Activated CD8-positive, alpha-beta memory T cell treated with anti-CD3 and anti-CD28 coated beads, Interleukin-2, amount 50 U/mL, for 48 hours (primary cell): ENCODE results near the gene COLEC12.

Source experiments
- DNase-seq: peaks from one replicate; pipeline ENCODE4 v3.0.0-alpha.2; 2020

The COLEC12 gene

DNA sequence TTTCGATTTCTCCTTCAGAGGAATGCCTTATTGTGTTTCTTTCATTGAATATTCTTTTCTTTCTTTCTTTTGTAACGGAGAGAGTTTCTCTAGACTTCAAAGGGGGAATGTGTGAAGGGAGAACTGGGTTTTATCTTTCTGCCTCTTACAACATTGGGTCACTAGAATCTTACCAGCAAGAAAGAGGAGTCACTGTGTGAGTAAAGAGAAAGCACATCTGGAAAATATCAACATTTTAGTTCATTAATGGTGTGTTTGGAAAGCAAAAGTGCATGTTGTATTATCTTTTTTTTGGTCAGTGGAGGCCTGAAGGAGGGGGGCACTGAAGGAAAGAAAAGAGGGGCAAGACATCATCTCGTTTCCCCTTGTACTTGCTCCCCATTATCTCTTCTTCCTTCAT is 146.0 kb downstream of the COLEC12 start:
- DNase-seq = no peak

DNA sequence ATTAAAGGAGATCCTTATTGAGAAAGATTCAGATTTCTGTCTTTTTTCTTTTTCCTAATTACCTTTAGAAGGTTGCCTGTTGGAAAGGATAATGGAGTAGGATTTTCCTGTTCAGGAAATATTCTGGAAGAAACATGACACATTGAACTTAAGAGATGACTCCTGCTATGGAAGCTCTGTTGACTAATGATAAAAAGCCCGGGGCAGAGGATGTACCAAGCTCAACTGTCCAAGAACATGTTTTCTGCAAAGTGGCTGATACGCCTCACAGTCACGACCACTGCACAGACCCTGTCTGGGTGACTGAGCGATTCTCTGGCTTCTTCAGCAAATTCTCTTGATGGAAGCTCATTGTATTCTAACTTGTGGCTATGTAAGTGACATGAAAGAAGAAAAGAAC is 146.5 kb downstream of the COLEC12 start:
- no peak for DNase-seq

DNA sequence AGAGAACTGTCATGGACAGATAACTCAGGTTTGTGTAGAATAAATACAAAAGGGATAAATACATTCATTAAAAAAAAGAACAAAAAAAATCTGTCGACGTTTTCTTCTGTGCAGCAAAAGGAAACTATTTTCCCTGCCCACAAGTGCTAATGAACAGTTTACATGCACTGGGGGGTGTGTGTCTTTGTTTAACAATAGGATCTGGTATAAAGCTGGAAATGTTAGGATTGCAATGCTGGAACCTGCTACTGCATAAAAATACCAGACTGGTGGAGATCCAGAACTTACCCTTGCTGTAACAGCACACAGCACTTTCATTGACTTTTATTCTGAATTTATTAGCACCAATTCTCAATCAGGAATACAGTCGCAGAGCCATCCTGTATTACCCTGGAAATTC is 148.1 kb downstream of the COLEC12 start:
- no peak for DNase-seq

DNA sequence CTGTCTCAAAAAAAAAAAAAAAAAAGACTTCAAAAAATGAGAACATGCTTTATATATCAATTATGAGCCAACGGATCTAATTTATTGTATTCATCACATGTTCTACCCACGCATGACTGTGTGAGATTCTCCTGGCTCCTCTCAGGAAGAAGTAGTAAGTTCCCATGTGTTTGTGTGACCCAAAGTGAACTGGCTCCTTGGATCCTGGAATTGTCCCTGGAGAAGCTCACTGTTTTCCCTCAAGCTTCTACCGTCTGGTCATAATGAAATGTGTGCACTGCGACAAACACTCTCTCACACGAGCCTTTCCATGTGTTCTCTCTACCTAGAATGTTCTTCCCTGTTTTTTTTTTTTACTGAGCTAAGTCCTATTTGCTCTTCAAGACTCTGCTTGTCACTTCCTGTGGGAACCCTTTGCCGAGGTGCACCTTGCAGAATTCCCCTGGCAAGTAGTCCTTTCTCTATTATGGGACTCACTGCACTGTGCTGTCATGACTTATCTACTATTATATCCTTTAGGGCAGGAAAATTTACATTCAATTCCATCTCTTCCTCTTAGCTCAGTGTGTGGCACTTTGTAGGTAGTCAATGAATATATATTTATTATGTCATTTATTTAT is 149.4 kb downstream of the COLEC12 start:
- DNase-seq = no peak

DNA sequence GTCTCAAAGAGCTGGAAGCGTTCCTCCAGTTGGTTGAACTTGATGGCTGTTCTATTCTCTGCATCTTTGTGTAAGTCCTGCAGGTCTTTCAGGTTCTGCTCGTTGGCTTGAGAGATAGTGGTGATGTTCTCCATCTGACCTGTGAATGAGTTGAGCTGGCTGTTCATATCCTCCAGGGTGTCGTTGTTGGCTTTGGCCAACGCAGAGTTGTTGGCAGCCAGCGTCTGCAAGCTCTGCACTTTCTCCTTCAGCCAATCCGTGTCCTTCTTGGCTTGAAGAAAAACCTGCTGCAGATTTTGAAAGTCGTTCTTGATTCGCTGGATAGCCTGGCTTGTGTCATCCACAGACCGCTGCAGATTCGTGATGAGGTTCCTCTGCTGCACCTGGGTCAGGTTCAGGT is 153.9 kb downstream of the COLEC12 start:
- no peak for DNase-seq

DNA sequence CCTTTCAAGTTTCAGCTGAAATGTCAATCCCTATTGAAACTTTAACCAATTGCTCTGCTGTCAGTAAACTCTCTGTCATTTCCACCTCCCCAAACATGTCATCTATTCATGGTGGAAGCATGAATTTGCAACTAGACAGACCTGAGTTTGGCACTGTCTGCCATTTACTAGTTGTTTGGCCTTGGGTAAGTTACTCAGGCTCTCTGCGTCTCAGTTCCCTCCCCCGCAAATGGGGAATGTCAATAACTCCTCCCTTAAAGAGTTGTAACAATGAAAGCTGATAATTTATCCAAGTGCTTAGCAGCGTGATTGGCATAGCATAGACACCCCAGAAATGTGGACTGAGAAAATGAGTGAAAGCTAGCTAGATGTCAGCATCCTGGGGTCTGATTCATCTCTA is 159.4 kb downstream of the COLEC12 start:
- no peak for DNase-seq

DNA sequence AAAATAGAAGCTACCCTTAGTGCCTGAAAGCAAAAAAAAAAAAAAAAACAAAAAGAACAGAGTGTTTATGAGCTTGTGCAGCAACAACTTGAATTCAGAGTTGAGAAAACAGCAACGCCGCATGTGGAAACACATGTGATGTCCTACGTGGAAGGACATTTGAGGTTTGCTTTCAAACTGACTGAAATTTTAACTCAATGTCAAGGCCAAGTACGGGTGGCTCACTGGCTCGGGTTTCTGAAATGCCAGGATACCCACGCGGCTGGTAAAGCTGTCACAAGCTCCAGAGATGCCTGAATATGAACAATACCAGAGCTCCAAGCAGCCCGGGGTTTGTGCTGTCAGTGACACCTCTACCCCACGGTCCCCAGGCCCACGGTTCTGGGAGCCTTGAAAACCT is 160.5 kb downstream of the COLEC12 start:
- no peak for DNase-seq

DNA sequence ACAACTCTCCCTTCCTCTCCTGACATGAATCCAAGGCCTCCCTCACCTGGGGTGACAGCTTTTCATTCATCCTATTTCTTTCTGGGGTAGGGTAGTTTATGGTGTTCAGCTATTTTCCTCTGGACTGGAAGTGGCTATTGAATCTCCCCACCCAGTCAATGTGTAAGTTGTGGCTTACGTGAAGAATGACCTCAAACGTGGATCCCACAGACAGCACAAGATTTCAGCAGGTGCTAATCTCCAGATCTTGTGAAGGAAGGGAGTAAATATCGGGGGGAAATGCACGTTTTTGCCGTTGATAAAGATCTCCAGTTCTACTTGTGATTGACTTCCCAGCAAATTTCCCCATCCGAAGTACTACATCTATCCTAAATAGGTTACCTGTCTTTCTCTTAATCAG is 161.3 kb downstream of the COLEC12 start:
- DNase-seq = no peak

DNA sequence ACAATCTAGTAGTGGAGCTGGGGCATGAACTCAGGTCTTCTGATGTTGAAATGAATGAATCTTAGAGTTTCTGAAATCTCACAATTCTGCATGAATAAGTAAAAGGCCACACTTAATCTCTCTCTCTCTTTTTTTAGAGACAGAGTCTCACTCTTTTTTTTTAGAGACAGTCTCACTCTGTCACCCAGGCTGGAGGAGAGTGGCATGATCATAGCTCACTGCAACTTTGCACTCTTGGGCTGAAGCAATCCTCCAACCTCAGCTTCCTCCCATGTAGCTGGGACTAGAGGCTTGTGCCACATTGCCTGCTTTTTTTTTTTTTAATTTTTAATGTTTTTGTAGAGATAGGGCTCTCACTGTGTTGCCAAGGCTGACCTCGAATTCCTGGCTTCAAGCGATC is 163.8 kb downstream of the COLEC12 start:
- no peak for DNase-seq

DNA sequence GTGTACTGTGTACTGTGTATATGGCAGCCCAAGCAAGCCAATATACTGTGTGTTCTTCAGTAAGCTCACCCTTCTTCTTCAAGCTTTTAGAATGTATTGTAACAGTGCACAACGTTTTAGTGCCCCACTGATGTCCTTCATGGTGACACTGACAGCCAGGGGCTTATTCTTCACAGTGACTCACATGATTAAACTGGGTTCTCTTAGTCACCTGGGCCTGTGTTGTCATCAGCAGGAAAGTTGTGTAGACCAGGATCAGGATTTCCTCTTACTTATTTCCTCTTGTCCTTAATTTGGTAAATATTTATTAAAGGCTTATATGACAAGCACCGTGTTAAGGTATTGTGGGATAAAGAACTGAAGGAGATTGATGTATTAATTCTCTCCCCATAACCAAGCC is 164.8 kb downstream of the COLEC12 start:
- DNase-seq = no peak

DNA sequence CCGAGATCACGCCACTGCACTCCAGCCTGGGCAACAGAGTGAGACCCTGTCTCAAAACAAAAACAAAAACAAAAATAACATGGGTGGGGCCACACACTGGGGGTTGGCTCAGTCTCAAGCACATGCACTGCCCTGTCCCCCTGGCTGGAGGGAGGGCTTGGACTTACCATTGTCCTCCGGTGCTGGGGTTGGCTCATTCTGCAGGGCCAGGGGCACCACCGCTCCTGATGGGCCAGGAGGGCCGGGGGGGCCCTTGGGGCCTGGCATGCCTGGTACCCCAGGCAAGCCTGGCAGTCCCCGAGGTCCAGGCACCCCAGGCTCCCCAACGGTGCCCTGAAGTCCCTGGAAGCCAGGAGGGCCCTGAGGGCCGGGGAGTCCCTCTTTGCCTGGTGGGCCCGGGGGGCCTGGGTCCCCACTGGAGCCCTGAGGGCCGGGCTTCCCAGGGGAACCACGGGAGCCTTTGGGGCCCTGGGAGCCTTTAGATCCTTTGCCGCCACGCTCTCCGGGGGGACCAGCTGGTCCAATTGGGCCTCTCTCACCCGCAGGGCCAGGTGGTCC is 165.8 kb downstream of the COLEC12 start:
- DNase-seq = no peak

DNA sequence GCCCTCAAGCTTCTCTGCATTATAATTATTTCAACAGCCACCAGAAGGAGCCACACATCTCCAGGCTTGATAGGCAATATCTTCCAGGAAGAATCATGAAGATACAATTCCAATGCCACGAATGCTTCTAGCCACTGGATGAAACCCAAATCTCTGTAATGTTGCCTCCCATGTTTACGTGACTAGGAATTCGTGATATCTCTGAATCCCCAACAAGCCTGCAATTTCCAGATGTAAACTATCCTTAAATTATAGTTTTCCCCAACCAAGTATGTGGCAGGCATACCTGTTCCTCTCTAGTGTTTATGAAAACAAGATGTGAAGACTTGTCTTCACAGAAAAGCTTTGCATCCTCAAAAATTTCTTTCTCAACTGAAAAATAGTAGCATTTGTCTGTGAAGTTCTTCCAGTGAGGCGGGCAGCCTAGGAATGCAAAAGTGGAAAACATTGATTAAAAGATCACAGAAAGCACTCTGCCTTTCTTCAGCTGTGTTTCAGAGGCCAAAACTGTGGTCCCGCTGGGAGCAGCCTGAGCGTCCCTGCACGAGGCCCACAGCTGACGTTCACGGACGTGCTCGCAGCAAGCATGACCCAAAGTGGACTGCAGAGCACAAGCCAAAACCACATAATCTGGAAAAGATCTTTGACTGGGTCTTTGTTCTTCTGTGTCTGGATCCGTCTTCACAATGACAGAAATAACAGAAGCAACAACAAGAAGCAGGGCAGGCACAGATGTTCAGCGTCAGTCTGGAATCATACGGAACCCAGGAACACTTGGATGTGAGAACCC is 167.6 kb downstream of the COLEC12 start:
- DNase-seq = no peak

DNA sequence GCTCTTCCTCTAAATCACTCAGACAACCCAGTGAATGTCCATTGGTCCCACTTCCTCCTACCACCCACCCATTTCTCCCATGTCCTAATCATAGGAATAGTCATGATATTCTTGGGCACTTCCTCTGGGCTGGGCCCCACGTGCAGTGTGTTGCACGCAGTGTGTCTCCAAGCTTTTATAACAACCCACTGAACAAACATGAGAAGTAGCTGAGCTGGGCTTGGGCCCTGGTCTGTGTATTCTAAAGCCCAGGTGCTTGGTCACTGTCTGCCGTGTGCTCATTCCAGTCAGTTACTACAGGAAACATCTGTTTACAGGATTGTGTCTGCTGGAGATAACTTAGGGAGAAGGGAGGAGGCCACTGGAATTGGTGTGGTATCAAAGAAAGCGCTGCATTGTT is 168.5 kb downstream of the COLEC12 start:
- no peak for DNase-seq

DNA sequence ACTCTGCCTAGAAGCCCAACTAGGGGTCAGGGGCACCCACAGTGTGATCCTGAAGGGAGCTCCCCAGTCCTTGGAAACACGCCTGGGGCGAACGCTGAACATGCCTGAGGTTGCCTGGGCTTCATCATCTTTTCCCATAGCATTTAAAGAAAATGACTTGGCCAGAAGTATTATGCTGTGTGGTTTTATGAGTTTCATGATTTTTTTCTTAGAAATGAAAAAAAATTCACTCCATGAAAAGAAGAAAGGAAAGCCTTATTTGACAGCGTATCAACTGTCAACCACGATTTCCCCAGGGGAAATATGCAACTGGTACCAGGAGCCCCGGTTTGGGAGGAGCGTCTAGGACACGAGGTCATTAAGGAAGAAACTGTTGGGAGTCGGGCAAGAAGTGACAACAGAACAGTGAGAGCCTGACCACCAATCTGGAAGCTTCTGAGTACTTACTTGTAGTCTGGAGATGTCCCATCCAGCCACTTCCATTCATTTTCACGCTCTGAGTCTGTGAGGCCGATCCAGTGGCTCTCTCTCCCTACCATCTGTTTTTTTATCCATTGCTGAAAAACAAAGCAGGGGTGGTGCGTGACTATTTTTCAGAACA is 169.2 kb downstream of the COLEC12 start:
- DNase-seq = no peak

DNA sequence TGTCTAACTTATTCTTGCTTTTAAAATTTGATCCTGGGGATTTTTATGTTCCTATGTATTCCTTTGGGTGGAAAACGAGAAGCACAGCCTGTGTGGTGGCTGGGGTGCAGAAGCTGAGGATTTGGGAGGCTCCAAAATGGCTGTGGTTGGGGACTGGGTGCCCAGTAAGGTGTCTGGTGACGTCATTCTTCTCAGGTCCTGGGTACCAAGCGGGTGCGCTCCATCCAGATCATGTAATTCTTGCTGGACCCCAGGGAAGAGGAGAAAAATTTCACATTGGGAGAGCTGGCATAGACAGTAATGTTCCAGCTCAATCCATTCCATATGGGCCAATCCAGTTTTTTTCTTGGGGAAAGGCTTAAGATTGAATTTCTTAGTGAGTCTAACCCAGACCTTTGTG is 171.6 kb downstream of the COLEC12 start:
- DNase-seq = no peak

DNA sequence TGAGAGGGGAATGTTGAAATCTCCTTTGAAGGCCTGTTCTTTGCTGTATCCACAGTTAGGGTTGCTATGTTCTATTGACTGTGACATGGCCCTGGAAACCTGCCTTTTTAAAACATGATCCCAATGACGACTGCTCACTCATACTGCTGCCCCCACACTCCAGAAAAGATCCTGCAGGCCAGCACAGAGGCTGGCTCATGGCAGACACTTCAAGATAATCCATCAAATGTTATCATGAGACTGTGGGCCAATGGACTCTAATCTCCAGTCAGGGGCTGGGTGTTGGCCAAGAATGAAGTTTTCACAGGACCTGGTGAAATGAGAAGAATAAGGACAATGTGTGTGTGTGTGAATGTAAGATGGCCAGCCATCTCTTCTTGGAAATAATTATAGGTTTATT is 173.7 kb downstream of the COLEC12 start:
- no peak for DNase-seq

DNA sequence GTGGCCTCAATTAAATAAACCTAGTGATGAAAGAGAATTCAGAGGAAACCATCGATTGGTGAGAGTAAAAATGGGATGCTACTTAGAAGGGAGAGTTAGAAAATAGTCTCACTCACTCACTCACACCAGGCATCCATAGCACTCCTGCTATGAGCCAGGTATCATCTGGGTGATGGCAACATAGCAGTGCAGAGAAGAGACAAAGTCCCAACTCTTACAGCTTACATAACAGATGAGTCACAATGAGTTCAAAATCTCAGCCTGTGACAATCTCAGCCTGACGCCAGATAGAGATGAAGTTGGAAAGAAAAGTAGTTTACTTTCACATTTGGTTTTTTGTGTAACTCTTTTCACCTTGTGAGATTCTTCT is 177.3 kb downstream of the COLEC12 start:
- no peak for DNase-seq

DNA sequence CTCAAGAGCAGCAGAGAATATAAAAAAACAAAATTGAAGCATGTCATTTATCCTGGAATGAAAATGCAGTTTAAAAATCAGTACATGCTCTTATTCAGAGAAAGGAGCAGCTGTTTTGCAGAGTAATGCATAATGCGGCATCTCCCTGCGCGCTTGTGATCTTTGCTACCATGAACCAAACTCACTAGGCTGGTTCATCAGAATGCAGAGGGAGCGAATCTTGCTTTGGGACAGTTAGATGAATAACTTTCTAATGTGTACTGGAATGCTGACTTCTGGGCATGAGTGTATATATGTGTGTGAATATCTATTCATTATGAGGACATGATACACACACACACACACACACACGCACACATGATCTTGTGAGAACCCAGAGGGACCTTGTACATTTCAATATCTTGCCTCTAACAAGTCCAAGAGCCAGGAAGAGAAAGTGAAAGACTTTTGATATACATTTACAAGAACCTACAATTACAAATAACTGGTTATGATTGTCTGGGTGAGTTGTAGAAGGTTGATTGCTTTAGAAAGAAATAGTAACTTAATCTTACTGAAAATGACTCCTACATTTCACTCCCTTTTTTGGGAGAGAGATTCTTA is 178.5 kb downstream of the COLEC12 start:
- DNase-seq = no peak

DNA sequence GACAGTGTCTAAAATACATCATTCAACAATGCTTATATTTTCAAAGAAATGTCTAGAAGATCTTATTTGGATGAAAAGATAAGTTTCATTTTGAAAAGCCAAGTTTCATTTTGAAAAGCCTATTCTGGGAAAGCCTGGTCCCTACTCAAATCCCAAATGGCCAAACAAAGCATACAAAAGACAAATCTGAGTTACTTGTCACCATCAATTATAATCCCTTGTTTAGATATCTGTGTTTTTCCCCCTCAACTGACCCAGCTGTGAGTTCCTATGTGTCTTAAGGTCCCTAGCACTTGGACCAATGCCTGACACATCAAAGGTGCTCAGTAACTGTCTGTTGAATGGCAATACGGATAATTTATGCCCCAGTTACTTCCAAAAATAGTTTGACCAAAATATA is 180.3 kb downstream of the COLEC12 start:
- no peak for DNase-seq

DNA sequence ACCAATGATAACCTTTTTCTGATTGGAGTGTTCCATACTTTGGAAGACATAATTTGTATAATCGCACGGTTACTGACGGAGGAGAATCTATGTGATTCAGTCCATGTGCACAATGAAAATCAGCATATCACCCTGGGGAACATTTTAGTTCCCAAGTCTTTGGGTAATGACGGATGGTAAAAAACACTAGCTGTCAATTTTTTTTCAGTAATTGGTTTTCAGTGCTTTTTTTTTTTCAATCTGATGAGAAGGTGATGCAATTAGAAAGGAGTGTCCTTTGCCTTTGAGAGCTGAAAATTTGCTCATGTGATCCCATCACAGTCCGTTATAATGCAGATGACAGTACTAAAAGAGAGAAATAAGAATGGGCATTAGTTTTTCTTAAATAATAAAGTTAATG is 180.8 kb downstream of the COLEC12 start:
- DNase-seq = no peak

DNA sequence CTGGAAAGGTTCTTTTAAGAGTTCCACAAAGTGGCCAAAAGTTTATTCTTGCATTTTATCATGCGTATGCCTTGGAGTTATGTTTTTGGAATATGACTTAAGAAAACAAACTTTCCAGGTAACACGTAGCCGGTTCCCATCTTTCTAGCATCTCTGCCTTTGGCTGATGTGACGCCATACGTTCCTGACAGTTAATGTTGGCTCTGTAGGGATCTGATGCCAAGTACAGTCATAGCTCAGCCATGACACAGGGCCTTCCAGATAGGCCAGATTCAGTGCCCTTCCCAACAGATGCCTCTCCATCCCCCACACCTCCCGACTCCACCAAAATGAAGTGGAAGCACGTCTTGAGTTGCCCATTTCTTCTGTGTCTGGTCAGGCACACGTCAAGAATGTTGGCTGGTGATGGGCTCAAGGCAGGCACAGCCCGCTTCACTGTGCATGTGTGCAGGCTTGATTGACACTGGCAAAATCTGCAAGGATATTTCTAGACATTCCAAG is 181.7 kb downstream of the COLEC12 start:
- no peak for DNase-seq

DNA sequence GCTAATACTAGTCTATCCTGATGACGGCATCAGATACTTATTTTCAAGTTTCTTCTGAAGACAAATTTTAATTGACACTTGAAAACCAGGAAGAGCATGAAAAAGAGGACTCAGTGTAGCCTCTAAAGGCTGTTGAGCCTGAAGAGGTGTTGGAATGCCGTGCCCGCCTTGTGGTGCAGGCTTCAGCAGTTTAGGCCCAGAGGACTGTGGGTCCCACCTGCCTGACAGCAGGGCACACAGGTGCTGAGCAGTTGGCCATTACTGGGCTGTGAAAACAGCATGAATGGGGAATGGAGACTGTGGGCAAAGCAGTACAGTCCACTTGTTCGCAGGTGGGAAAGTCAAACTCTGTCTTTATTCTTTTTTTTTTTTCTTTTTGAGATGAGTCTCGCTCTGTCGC is 182.9 kb downstream of the COLEC12 start:
- no peak for DNase-seq

DNA sequence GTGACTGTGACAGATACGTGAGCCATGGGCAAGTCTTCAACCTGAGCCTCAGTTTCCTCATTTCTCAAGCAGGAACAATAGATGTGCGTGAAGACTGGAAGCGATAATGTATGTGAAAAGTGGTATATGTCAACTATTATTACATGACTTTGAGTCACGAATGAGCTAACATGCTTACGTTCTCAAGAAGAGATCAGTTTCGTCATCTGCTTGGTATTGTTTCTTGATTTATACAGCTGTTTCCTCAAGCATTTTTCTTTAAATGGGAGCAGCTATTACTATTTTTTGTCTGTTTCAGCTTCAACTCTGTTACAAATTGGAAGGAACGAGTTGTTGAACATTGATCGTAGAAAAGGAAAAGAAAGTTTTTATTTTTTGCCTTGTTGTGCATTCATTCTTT is 184.1 kb downstream of the COLEC12 start:
- no peak for DNase-seq

DNA sequence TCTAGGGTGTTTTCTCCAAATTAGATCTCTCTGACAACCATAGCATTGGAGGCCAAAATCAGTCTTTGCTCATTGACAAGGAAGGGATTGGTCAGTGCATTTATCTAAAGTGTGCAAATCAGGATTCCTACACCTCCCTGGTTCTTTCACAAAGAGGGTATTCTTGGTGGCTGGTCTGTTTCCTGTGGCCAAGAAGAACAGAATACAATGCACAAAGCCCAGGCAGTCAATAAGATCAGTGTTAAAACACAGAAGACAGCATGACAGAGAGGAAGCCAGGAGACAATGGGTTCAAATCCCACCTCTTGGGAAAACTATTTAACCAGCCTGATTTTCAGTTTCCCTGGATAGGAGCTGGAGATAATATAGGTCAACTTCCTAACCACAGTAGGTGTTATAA is 186.6 kb downstream of the COLEC12 start:
- DNase-seq = no peak
